Inflammatory macrophage treated with lipopolysaccharide for 1 hour (primary cell): ENCODE data around the gene SULT1A2.
"Not testable (repeated sequence)": the region's sequence is repeated elsewhere in the genome, so short reads cannot be mapped to it uniquely, and the experiment has no call there.

Experiments
- DNase-seq, 2 donors: peaks; one replicate each; pipeline ENCODE4 v3.0.0-alpha.2; 2020 to 2022

Gene SULT1A2

DNA sequence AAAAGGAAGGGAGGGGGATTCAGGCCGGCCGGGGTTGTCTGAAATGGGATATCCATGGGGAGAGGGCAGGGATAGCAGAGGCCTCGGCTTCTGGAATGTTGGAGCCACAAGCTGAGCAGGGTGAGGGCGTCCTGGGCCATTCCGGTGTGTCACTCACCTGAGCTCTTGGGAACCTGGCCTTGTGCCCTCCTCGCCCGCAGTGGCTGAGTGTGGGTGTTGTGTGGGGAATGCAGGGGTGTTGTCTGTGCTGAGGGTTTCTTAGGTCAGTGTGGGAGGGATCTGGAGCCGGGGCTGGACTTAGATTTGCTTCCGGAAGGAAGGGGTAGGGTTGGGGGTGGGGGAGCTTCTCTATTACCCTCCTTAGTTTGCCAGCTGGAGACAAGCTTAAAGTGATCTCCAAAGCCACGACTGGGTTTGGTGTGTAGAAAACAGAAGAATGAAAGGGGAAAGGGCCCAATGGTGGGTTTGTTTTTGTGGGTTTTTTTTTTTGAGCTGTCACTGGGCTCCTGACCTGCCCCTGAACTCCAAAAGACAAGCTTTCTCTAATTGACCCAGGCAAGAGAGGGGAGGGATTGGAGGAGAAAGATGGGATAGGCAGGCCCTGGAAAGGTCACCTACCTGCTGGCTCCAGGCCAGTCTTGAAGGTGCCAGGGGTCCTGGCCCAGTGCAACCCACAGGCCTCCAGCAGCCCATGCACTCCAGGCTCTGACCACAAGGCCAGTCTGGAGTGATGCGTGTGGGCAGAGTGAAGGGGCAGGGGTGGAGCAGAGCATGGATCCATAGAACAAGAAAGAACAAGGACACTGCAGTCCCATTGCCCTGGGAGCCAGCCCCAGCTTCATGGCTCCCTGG, at the start of gene SULT1A2:
Gene SULT1A2, minus strand, starts transcription at position 211 of the 852 bp plus-strand sequence. CDS start 1,120 bp downstream, outside the sequence.
- no peak for DNase-seq

DNA sequence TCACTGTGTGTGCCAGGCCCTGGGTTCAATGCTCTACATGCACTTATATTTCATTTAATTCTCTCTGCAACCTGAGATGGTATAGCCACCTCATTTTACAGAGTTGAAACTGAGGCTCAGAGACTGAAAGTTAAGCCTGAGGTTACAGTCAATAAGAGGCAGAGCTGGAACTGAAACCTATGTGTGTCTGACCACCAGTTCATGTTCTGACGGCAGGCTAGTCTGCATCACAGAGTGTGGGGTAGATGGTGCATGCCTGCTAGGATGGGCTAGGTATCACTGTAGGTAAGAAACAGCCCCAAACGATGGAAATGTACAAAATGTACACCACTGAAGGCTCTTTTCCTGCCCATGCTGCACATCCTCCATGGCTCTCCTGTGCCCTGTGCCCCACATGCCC, 43.1 kb upstream of the SULT1A2 start:
- DNase-seq = not testable (repeated sequence)

DNA sequence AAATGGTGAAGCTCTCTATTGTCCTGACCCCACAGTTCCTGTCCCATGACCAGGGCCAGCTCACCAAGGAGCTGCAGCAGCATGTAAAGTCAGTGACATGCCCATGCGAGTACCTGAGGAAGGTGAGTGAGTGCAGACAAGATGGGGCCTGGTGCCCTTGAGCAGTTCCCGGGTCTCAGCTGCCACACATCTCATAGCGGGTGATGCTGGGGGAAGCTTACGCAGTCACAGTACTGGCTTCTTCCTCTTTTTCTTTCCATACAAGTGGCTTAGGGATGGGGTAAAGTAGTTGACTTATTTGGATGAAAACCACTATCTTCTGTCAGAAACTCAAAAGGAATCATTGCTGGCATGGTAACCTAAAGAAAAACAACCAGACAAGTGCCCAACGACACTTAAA, 41.5 kb upstream of the SULT1A2 start:
- not testable (repeated sequence) for DNase-seq

DNA sequence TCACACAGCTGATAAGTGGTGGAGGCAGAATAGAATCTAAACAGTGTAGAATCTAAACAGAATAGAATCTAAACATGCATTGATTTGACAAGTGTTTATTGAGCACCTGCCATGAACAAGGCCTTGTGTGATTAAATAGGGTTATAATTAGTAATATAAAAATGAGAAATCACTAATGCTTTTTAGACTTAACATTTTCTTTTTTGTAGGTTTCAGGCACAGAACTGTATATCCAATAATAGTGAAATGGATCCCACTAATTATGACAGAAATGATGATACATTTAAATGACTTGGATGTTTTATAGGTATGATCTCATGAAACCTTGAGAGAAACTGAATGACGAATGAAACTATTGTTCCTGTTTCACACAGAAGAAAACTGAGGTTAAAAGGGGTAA, 40.9 kb upstream of the SULT1A2 start, which contains the start of gene NPIPB8:
Gene NPIPB8, plus strand, starts transcription at position 301 of the 400 bp plus-strand sequence. CDS start 296 bp downstream, outside the sequence.
- DNase-seq = not testable (repeated sequence)

DNA sequence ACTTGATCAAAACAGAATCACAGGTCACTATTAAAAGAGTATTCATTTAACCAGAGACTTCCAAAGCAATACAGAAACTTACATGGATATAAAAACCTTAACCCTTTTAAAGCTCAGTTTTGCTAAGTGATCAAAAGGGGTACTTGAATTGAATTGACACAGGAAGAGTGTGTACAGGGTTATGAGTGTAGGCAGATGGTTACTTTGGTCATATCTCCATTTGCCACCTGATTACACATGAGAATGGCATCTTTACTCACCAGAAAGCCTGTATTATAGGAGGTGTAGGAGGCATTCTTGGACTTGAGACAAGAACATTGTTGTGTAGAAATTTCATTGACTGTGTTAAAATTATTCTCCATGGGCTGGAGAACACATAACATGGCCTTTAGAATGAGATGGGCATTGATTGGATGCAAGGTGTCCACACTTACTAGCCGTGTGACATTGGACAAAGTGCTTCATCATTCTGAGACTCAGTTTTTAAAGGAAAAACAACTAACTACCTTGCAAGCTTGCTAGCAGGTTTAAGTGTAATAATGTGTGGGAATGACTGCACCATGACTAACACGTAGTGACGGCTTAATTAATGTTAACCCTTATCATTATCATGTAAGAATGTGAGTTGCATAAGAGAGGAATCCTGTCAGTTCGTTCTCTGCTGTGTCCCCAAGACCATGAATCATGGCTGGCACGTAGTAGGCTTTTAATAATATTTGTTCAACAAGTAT, 39.4 kb upstream of the SULT1A2 start:
- not testable (repeated sequence) for DNase-seq

DNA sequence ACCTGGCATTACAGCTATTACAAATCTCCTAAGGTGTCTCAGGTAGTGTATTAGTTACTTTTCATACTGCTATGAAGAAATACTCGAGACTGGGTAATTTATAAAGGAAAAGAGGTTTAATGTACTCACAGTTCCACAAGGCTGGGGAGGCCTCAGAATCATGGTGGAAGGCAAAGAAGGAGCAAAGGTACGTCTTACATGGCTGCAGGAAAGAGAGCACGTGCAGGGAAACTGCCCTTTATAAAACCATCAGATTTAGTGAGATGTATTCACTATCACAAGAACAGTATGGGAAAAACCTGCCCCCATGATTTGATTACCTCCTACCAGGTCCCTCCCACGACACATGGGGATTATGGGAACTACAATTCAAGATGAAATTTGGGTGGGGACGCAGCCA, 34.1 kb upstream of the SULT1A2 start:
- DNase-seq = not testable (repeated sequence)

DNA sequence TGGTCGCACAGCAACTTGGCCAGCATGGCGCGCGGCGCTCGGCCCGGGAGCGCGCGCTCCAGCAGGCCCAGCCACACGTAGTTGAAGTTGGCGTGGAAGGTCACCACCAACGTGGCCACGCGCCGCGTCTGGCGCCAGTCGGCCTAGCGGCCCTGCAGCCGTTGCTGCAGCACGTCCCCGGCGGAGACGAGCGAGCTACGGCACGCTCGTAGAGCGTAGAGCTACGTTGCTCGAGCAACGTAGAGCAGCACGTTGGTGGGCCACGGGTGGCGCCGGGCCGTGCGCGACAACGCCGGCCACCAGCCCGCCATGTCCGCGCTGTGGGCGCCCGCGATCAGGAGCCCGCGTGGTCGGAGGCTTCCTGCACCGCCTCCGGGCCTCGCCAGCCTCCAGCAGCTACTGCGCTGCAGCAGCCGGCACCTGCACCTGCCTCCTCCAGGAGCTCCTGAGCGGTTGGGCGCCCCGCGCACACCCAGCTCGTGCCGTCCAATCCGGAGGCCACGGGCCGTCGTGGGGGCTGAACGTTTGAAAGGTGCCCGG, 26.4 kb upstream of the SULT1A2 start:
- peak; percentile 20 to 33 for DNase-seq

DNA sequence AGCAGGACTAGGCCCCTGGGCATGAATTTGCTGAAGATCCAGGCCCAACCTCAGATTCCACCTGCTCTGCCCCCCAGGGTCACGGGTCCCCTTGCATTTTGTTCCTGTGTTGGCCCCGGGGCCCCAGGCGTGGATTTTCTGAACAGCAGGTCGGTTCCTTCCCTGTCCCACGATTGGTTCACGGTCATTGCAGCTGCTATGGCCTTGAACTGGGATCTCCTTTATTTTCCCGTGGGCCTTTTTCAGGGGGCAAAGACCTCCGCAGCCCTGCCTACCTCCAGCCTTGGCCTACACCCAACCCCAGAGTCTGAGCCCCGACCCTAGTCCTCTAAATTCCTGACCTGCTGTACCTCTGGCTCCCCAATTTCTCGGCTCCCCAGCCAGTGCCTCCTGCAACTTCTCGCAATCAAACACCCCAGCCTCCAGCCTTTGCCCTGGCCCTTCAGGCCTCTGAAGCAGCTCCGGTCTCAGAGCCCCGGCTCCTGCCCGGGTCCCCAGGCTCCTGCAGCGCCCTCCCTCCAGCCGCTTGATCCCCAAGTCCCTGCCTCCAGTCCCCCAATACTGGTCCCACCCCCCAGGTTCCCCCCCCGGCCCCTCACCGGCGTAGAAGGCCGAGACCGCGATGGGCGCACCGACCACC, 25.8 kb upstream of the SULT1A2 start:
- DNase-seq = not testable (repeated sequence)

DNA sequence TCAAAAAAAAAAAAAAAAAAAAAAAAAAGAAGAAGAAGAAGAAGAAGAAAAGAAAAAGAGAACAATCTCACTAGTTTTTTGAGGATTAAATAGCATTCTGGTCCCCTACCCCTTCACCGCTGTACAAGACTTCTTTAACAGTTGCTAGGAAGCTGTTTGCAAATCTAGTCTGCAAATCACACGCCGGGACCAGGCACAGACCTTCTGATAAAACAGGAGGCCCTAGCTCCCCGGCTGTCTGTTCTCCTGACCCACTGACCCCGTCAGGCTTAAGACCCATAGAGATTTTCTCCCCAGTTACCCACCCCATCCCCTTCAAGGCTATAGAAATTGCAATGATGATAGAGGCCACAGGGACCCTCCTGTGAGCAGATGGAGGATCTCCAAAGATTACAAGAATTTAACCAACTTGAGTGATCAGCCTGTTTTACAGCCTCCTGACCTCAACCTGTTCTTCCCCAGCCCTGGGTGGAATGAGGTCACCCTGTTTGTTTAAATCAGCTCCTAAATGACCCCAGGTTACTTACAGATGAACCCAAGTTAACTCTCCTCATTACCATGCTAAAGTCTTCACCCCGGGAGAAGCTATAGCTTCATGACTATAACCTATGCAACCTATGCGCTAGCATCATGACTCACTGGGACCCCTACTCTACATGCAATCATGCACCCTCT, 24.8 kb upstream of the SULT1A2 start:
- DNase-seq = no peak

DNA sequence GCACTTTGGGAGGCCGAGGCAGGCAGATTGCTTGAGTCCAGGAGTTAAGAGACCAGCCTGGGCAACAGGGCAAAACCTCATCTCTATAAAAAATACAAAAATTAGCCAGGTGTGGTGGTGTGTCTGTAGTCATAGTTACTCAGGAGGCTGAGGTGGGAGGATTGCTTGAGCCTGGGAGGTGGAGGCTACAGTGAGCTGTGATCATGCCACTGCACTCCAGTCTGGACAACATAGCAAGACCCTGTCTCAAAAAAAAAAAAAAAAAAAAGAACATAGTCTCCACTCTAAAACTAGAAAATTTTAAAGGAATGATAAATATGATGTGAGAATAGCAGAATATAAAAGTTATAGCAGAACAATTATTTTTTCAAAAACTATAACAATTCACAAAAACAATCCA, 23.5 kb upstream of the SULT1A2 start:
- not testable (repeated sequence) for DNase-seq

DNA sequence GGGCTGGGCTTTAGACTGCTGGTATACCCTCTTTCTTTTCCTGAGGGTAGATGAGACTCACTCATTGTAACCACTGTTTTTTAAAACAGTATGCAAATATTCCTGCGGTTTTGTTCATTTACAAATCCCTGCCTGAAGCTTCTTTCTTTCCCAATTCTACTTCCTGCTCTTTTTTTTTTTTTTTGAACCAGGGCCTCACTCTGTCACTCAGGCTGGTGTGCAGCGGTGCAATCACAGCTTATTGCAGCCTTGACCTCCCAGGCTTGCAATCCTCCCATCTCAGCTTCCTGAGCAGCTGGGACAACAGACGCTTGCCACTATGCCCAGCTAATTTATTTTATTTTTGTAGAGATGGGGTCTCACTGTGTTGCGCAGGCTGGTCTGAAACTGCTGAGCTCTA, 21.0 kb upstream of the SULT1A2 start:
- DNase-seq = peak; percentile 63 to 79

DNA sequence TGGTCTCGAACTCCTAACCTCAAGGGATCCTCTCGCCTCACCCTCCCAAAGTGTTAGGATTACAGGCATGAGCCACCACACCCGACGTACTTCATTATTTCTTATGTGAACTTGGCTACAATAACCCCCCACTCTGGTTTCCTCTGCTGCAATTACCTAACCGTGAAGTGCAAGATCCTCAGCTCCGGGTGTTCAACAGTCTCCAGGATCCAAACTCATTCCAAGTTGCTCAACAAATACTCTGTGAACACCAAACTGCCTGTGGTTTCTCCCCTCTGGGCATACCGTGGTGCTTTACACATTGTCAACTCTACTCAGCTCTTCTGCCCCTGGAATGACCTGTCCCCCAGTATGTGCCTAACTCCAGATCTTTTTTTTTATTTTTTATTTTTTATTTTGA, 19.8 kb upstream of the SULT1A2 start:
- DNase-seq = no peak

DNA sequence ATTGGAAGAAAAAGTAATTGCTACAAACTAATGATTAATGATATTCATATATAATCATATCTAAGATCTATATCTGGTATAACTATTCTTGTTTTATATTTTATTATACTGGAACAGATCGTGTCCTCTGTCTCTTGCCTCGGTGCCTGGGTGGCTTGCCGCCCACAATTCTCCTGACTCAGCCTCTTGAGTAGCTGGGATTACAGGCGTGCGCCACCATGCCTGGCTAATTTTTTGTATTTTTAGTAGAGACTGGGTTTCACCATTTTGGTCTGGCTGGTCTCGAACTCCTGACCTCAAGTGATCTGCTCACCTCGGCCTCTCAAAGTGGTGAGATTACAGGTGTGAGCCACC, 19.4 kb upstream of the SULT1A2 start:
- DNase-seq = not testable (repeated sequence)

DNA sequence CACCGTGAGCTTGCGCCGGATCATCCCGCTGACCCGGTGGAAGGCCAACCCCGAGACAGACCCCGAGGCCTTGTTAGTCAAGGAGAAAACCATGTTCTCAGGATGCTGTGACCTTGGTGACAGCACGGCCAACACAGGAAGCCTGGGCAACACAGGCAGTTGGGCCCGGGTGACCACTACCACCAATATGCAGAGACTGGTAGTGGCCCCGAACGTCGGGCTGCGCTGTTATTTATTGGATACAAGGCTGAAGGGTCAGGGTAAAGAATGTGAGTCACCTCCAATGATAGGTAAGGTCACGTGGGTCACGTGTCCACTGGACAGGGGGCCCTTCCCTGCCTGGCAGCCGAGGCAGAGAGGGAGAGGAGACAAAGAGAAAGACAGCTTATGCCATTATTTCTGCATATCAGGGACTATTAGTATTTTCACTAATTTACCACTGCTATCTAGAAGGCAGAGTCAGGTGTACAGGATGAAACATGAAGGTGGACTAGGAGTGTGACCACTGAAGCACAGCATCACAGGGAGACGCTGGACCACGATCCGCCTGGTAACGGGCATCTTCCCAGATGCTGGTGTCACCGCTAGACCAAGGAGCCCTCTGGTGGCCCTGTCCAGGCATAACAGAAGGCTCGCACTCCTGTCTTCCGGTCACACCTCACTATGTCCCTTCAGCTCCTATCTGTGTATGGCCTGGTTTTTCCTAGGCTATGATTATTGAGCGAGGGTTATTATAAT, 18.8 kb upstream of the SULT1A2 start:
- peak; percentile 19 to 41 for DNase-seq

DNA sequence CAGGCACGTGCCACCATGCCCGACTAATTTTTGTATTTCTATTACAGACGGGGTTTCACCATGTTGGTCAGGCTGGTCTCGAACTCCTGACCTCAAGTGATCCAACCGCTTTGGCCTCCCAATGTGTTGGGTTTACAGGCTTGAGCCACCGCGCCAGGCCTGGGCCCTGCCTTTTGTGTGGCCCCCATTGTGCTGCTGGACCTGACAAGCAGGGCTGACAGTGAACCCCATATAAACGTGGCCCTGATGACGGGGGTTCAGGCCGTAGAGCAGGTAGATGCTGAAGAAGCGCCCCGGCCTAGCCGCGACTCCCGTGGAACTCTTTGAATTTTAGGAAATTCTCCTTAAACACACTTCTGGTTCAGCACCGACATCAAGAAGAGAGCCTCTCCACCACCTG, 17.7 kb upstream of the SULT1A2 start:
- not testable (repeated sequence) for DNase-seq

DNA sequence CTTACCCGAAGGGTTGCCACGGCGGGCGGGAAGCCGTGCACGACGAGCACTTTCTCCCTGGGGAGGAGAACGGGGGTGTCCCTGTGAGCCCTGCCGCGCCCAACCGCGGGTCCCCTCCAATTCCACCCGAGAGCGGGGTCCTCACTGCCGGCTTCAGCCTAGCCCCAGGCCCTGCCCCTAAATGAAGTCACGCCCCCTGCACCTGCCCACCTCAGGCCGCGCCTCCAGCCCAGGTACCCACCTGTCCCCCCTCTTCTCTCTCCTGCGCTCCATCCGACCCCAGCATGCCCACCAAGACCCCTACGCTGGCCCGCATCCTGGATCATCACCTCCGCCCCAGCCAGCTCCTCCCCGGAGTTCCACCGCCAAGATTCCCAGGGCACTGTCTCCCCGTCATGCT, 17.1 kb upstream of the SULT1A2 start:
- not testable (repeated sequence) for DNase-seq

DNA sequence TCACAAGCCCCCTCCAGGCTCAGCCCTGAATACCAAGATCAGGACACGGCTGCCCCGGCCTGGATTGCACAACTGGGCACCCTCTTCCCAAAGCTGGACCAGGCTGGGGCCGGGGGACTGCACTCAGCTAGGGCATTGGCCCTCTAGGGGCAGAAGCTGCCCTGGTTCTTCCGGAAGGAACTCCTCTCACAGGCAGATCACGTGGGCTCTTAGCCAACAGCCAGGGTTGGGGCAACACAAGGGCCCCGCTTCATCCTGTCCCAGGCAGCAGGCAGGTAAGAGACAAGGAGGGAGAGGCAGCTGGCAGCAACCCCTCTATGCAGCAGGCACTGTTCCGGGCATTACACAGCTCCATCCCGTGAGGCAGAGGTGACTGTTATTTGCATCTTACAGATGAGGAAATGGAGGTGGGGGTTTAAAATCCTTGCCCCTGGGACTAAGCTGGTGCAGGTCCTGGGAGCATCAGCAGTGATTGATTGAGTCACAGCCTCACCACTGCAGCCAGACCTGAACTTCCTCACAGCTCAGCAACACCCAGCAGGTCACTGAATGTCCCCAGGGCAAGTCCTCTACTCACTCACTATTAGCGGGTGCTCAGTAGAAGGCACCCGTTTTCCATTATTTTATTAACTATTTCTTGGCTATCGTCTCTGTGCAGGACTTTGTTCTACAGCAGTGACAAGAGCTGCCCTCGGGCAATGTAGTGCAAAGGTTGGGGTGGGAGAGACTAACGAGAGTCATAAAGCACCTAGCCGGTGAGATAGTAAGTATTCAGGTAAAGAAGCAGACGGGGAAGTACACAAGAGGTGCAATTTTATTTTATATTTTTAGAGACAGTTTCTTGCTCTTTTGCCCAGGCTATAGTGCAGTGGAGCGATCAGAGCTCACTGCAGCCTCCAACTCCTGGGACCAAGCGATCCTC, 15.8 kb upstream of the SULT1A2 start:
- DNase-seq = not testable (repeated sequence)

DNA sequence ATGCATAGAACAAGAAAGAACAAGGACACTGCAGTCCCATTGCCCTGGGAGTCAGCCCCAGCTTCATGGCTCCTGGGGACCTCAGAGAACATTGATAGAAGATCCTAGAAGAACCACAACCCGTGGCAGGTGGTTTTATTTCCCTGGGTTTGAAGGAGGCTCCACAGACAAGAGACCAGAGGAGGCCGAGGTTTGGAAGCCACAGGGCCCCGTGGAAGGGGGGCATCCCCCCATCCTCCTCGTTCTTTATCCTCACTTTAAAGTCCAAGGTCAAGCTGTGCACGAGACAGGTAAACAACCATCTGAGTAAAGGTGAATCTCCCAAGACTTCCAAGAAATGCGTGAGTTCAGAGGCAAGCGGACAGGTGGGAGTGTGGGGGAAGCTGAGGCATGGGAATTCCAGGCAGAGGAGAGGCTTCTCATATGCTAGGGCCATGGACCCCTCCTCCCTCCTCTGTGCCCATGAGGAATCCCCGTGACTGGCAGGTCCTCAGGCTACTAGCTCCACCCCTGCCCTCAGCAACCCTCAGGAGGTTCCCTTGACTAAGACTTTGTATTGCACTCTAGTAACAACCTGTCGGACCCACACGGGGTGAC, 13.8 kb upstream of the SULT1A2 start:
- DNase-seq = no peak

DNA sequence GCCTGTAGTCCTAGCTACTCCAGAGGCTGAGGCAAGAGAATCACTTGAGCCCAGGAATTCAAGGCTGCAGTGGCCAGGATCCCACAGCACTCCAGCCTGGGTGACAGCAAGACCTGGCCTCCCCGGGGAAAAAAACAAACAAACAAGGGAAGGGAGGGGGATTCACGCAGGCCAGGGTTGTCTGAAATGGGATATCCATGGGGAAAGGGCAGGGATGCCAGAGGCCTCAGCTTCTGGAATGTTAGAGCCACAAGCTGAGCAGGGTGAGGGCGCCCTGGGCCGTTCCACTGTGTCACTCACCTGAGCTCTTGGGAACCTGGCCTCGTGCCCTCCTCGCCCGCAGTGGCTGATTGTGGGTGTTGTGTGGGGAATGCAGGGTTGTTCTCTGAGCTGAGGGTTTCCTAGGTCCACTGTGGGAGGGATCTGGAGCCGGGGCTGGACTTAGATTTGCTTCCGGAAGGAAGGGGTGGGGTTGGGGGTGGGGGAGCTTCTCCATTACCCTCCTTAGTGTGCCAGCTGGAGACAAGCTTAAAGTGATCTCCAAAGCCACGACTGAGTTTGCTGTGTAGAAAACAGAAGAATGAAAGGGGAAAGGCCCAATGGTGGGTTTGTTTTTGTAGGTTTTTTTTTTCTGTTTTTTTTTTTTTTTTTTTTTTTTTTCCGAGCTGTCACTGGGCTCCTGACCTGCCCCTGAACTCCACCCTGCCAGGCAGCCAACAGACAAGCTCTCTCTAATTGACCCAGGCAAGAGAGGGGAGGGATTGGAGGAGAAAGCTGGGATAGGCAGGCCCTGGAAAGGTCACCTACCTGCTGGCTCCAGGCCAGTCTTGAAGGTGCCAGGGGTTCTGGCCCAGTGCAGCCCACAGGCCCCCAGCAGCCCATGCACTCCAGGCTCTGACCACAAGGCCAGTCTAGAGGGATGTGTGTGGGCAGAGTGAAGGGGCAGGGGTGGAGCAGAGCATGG, 13.1 kb upstream of the SULT1A2 start, which contains the start of gene SULT1A1:
Gene SULT1A1, minus strand, starts transcription at position 414 of the 964 bp plus-strand sequence. CDS start 1,189 bp downstream, outside the sequence.
- peak; percentile 24 to 75 for DNase-seq
